Measurements from ENCODE around the gene RAB11A.

DNA sequence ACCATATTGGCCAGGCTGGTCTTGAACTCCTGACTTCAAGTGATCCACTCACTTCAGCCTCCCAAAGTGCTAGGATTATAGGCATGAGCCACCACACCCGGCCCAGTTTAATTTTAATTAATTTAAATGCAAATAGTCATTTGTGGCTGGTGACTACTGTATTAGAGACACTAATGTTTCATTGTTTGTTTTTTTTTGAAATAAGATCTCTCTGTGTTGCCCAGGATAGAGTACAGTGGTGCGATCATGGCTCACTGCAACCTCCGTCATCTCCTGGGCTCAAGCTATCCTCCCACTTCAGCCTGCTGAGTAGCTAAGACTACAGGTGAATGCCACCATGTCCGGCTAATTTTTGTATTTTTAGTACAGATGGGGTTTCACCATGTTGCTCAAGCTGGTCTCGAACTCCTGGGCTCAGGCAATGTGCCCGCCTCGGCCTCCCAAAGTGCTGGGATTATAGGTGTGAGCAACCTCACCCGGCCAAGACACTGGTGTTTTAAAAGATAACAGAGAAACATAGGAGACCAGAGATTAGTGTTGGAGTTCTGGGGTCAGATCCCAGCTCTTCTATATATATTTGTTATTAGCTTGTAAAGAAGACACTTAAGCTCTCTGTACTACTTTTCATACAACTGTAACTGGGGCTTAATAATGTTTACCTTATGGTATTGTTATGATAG, 34.5 kb upstream of the RAB11A start:
- TF ChIP-seq EZH2 (IDR thresholded peaks at IDR 0.05) (no peak), FOXP2 (optimal IDR thresholded peaks at IDR 0.05; ENCODE audit: control extremely low read depth, extremely low read length, insufficient read depth) (no peak)

Measured in SK-N-MC (cell line).